GM21786 (cell line): ENCODE data around the gene TLL2.

Source experiments
- ATAC-seq: cut with Tn5 transposase; IDR thresholded peaks from one replicate; pipeline ENCODE4 v1.9.1; 2021; ENCODE audit not compliant: unreplicated experiment

TLL2 gene

DNA sequence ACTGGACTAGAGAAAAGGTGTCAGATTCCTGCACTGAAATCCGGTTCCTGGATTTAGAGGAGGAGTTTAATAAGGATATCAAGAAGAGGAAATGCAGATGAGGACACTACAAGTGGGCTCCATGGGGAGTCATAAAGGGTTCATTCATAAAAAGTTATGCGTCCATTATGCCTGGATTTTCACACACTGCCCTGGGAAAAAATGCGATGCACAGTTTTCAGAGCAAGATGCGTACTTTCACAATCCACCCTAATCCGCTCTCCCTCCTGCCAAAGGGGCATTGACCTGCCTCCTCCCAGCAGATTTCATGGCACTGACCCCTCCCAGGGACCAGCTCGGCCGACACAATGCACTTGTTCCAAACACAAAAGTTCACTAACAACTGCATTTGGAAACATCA is 112.7 kb downstream of the TLL2 start:
- no peak for ATAC-seq

DNA sequence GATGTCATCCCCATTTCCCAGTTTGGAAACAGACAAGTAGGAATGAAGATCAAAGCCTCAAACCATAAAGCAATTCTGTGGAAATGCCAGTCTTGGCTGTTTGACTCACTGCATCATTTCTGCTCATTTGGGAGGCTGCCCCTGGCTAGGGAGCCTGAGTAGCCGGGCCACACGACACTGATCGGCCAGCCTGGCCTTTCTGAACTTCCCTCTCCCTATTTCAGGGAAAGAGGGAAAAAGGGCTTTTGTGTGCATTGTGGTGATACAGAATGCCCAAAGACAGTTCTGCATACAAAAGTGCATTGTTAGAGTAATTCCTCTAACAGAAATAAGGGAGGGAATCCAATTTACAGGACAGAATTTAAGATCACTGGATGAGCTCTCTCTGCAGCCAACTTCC is 113.3 kb downstream of the TLL2 start:
- ATAC-seq, result no peak

DNA sequence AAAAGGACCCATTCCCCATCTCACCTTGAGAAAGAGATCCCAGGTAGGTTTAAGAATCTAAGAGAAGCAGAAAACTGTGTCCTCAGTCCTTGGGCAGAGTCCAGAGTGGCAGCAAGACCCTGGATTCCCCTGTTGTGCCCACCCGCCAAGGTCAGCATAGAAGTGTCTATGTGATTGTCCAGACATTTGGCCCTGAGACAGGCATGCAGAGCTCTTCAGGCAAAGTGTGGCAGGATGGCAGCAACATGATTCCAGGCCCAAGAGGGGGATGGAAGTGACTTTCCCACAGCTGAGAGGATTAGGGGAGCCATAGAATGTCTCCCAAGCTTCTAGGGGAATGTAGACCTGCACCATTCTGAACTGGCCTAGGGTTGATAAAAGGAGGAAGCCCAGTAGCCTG is 115.8 kb downstream of the TLL2 start:
- no peak for ATAC-seq

DNA sequence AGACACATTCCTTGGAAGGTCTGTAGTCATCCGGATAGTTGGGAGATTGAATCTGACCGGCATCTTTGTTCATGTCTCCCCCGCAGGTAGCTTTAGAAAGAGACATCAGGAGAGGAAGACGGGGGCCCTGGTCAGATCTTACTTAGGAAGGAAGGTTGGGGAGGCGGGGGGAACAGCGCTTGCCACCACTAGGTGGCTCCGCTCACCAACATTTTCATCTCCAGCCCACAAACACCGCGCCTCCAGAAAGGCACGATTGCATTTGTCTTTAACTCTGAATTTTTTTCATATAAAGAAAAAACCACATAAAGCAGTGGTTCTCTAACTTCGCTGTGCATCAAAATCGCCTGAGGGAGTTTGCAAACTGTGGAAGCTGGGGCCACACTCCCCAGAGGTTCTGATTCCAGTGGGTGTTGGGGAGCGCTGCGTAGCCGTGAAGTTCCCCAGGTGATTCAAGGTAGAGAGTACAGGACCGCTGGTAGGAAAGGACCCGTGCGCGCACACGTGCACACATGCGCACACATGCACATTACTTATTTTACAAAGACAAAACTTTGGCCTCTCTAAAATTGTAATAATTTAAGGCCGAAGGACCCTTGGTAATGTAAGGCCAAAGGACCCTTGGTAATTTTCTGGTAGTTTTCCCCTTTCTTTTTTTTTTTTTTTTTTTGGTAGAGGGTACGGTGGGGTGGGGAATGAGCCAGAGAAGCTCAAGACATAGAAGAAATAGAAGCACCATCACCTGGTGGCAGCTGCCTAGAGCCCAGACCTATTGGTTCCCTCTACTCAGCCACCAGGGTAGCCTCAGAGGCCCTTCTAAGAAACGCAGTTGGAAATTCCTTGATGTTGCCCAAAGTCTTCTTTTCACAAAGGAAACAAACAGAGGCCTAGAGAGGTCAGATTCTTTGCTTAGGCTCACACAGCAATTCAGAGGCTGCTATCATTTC is 117.5 kb downstream of the TLL2 start:
- no peak for ATAC-seq

DNA sequence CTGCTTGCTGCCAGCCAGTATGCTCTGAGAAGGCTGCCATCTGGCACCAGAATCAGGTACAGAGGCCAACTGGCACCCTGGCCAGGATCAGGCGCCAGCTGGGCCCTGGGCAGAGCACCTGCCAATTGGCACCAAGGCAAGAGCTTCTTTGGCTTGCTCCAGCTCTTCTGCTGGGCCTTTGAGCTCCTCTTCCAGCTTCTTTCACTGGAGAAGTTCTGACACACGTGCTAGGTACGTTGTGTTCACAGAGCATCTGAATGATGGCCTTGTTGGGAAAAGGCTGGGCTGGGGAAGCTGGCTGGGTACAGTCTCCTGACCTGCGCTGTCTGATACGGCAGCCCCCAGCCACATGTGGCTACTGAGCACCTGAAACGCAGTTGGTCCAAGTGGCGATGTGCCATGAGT is 123.3 kb downstream of the TLL2 start:
- ATAC-seq, result no peak

DNA sequence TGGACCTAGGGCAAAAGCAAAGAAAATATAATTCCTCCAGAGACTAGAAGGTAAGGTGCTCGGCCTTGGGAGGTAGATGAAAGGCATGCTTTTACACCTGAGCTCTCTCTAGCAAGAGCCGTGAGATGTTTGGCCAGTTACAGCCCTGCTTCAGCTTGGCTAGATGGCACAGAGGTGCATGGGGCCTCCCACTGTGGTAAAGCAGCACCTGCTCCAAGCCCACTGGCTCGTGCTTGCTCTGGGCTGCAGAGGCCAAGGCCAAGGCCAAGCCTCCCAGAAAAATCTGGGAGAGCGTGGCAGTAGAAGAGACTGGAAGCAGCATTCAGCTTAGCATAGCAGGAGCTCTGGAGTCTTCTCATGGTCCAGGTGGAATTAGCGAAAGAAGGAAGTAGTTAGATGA is 123.9 kb downstream of the TLL2 start:
- ATAC-seq, result no peak

DNA sequence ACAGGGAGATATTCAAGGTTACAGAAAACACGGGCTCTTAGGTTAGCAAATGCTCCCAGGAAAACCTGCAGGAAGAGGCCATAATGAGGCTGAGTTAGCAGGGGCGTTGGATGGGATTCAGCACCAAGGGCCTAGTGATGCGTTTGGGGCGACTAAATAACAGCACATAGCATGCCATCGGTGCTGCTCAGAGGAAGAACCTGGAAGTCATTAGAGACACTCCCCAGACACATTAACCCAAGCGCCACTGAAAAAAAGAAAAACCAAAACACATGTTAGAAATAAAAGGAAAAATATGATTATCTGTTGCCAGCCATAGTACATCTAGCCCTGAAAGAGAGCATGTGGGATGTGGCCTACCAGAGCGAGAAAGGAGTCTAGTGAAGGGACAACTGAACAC is 126.1 kb downstream of the TLL2 start:
- ATAC-seq, result no peak

DNA sequence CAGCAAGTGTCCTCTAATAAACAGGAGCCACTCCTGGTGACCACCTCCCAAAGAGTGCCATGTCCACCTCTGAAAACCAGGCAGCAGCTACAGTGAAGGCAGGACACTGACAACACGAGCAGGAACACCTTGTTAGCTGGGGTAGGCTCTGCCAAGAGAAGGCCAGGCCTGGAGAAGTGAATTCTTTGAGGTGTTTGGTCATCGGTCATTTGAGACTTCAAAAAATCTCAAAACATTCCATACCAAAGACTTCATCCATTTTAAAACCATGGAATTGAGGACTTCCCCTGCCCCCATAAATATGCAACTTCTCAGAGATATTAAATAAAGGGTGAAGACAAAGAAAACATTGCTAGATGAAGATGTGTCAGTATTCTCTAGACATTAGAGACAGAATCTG is 126.6 kb downstream of the TLL2 start:
- no peak for ATAC-seq

DNA sequence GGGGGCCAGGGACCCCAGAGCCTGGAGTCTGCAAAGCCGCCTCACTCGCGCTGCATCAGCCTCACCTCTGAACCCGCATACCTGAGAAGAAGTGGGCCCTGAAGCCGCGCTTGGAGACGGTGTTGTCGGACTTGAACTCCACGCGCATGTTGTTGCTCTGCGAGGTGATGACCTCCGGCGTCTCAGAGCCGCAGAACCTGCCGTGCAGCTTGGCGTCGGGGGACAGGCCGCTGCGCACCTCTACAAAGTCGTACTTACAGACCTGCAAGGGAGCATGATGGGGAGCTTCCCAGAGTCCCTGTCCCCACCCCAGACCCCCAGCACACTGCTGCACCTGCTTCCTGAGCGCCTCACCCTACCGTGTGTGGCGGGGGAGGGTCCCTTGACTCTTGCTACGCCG is 129.2 kb downstream of the TLL2 start:
- ATAC-seq, result no peak

DNA sequence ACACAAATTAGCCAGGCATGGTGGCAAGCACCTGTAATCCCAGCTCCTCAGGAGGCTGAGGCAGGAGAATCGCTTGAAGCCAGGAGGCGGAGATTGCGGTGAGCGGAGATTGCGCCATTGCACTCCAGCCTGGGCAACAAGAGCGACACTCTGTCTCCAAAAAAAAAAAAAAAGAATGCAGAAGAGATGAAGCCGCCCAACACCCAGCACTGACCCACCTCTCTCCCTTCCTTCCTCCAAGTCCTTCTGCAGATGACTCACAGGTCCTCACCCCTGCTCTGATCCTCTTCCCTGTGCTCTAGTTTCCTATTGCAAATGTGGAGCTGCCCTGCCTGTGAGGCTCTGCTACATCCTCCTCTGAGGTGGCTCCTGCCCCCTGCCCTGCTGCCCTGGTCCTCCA is 132.9 kb downstream of the TLL2 start:
- ATAC-seq, result no peak

DNA sequence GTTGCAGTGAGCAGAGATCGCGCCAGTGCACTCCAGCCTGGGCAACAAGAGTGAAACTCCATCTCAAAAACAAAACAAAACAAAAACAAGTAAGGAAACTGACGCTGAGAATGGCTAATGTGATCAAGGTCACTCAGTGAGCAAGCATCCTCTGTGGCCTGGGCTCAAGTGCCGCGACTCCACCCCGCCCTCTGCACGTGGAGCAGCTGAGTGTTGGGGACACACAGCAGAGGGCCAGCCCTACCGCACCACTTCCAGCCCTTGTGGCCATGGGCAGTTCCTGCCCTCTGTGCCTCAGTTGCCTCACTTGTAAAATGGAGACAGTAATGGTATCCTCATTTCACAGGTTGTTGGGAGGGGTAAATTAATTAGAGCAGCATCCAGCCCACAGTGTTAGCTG is 134.0 kb downstream of the TLL2 start:
- ATAC-seq, result no peak

DNA sequence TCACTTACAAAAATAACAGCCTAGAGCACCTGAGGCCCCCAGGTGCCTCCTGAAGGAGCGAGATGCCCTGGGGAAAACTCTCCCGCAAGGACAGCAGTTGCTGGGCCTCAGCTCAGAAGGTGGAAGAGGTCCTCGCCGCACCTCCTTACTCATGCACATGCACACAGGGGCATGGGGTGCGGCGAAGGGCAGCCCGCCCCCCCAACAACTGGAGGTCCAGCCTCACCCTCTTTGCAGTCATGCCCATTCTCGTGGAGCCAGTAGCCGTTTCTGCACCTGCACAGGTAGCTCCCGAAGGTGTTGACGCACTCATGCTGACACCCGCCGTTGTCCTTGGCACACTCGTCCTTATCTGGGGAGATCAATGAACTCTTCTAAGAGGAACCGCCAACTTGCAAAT is 135.0 kb downstream of the TLL2 start:
- ATAC-seq, result no peak

DNA sequence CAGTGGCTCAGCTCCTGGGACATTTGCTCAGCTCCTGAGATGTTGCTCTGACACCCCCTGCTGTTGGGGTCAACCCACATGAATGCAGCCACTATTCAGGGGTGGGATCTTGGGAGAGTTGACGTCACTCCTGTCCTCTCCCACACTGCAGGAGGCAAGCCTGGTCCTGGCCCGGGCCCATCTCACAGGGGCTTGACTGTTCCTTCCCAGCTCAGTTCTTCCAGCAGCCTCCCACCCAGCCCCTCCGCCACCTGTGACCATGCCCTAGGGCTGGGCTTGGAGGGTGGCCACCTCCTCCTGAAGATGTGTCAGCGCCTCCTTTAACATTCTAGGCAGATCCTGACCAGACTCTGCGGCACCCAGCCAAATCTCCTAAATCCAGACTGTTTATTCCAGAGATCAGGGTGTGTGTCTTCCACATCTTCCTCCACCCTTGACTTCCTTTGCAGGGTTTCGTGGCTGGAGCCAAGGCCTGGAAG is 135.9 kb downstream of the TLL2 start:
- no peak for ATAC-seq

DNA sequence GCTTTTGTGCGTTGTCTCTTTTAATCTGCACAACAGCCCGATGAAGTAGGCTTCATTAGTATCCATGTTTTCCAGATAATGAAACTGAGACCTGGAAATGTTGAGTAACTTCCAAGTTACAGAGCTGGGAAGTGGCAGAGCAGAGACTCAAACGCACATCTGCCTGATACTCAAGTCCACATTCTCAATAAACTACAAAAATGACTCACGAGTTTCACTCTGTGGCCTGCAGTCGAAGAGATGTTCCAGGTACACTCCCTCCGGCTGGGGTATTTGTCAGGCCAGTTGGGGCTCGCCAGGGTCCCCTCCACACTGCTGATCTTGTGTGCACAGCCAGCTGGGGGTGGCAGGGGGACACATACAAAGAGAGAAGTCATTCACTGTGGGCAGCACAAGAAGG is 137.2 kb downstream of the TLL2 start:
- no peak for ATAC-seq

DNA sequence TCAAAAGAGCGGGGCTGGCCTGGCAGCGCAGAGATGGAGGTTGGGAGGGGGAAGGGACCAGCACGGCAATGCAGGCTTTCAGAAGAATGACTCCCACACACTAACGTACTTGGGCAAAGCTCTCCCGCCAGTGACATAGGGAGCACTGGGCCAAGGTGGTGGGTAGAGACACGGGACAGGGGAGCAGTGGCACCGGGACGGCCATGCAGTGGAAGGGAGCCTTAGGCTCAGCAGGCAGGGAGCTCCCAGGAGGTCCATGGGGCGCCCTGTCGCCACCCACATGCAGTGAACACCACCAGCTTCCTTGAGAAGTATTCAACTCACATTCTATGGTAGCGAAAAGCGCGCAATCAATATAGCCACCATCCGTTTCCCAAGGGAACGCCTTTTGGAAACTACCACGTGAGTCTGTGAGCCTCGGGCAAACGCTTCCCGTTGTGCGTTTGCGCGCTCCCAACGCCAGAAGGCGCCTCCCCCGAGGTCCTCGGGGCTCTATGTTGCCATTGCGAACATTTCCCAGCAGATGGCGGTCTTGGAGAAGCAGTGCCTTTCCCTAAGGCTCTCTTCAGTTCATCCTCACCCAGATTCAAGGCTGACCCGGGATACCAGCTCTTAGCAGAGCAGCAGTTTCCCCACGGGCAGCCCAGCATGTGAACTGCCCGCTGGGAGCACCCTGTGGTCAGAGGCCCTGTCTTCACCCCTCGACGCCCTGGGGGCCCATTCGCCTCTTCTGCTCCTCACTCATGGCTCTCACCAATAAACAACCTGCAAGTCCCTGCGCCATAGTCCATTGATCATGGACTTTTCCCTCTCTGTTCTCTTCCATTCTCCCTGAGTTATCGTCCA is 138.5 kb downstream of the TLL2 start:
- peak; percentile 78 for ATAC-seq

DNA sequence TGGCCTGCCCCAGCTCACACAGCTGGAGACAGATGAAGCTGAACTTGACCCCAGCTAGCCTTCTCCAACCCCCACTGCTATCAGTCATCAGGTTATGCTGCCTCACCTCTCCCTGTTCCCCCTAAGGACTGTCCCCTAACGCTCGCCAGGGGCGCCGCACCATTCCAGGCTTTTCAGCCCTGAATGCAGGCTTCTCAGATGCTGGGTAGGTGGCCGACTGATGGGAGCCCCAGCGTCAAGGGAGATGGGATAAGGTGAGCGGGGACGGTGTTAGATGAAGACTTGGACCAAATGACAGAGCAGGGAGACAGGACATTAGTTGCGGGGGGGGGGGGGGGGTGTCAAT is 139.1 kb downstream of the TLL2 start:
- no peak for ATAC-seq

DNA sequence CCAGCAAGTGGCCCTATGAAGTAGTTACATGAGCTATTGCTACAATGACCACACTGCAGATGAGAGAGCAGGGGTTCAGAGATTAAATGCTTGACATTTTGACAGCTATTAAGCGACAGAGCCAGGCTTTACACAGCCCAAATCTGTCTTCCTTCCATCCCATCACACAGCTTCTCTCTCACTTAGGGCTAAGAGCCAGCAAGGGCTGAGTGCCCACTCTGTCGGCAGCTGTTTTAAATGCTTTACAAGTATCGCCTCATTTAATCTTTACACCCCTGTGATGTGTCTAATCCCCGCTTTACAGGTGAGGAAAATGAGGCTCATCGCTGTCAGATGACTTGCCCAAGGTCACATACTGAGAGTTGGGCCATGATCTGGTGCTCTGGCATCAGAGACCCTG is 139.7 kb downstream of the TLL2 start:
- no peak for ATAC-seq

DNA sequence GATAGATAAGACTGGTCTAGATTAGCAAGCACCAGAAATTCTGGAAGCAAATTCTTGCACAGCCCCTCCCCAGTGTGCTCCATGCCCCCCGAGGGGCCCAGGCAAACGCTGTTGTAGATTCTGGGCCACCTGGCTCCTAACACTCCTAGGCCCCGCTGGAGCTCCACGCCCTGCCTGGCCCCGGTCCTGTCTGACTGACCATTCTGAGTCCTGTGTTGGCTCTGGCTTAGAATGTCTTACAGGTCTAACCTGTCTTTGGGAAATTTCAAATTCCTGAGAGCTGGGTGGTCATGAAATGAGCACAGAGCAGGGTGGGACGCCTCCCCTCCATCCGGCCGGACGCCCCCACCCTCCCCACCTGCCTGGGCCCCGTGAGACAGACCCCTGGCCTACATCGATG is 142.4 kb downstream of the TLL2 start:
- no peak for ATAC-seq

DNA sequence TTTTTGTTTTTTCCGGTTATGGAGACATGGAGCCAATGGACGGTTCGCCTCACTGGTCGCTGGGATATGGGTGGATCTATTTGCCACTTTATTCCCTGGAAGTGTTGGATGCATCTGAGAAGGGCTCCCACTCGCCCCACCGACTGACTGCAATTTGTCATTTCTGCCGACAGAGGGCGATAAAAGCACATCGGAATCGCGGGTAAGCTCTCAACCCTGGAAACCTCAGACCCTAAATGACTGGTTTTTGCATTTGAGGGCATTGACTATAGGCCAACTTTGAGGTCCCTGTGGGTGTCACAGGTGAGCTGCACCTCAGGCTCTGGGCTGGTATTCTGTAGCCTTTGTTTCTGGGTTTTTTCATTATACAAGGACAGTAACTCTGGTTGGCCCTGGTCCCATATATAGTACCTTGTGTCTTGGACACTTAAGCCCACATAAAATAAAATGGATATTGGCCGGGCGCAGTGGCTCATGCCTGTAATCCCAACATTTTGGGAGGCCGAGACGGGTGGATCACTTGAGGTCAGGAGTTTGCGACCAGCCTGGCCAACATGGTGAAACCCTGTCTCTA is 143.1 kb downstream of the TLL2 start:
- no peak for ATAC-seq

DNA sequence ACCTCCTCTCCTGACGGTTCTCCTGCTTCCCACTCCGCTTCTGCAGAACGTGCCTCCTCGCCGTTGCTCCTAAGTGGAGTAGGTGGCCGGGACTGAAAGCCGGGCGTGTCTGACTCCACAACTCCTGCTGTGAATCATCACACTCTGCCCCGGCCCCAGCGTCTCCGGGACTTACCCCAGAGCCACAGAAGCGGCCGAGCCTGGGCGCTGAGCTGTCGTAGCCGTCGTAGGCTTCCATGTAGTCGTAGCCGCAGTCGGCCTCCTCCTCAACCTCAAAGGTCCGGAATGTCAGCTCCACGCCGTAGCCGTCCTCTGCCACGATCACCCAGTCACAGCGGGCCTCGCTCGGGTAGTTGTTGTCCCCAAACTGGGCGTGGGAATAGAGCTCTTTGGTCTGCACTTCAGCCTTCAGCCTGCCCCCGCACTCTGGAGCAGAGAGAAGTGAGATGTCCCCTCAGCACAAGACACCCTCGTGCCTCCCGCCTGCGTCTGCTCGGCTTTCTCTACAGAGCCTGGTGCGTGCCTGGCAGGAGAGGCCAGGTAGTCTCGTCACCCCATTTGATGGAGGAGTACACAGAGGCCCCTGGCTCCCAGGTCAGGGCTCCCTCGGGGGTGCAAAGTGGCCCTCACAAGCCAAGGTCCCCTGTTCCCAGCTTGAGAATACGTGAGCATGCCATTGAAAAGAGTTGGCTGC is 143.7 kb downstream of the TLL2 start:
- no peak for ATAC-seq

DNA sequence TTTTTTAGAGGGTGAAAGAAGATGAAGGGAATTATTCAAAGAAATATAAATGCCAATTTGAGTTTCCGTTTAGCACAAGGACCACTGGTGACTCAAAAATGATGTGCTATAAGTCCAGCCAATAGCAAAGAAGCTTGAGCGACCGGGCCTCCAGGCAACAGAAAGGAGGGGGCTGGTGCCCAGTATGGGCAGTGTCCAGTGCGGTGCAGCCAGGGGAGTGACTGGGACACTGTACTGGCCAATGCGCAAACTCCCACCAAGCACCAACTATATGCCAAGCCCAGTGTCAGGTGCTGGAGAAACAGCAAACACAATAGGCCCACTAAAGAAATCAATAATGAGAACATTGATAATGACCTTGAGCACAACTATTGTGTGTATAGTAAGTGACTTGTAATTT is 144.8 kb downstream of the TLL2 start:
- ATAC-seq, result no peak
